Hepatic stellate cell (primary cell): ENCODE data around the gene ATXN3.
"Not testable (repeated sequence)": the region's sequence is repeated elsewhere in the genome, so short reads cannot be mapped to it uniquely, and the experiment has no call there.

Experiments
- DNase-seq: peaks from one replicate; pipeline ENCODE4 v3.0.0; 2011; ENCODE audit warnings: low spot score

The ATXN3 gene

GRCh38 chr14:92058006-92058917 lies 48.1 kb downstream of the ATXN3 start:
- no peak for DNase-seq

- no peak for DNase-seq
Measured at GRCh38 chr14:92049781-92050180, 56.6 kb downstream of the ATXN3 start.

- DNase-seq = not testable (repeated sequence)
Measured at GRCh38 chr14:92049221-92049620, 57.2 kb downstream of the ATXN3 start.

- not testable (repeated sequence) for DNase-seq
Measured at GRCh38 chr14:92045904-92046303, 60.5 kb downstream of the ATXN3 start.

GRCh38 chr14:92041766-92042165 lies 64.6 kb downstream of the ATXN3 start:
- DNase-seq = not testable (repeated sequence)

- DNase-seq = no peak
Measured at GRCh38 chr14:92041203-92041602, 65.2 kb downstream of the ATXN3 start.

- peak; percentile 43 for DNase-seq
Measured at GRCh38 chr14:92040431-92041051, 65.8 kb downstream of the ATXN3 start.

- peak; percentile 91 for DNase-seq
Measured at GRCh38 chr14:92039719-92040430, 66.5 kb downstream of the ATXN3 start, which contains the start of gene TRIP11. TRIP11 (minus strand) TSS chr14:92040059; CDS start chr14:92039685, 374 bp downstream.

- peak; percentile 62 for DNase-seq
Measured at GRCh38 chr14:92039063-92039718, 67.2 kb downstream of the ATXN3 start.

GRCh38 chr14:92037989-92038388 lies 68.4 kb downstream of the ATXN3 start:
- peak; percentile 14 for DNase-seq

- DNase-seq = no peak
Measured at GRCh38 chr14:92035890-92036289, 70.5 kb downstream of the ATXN3 start.

GRCh38 chr14:92033906-92034687 lies 72.3 kb downstream of the ATXN3 start:
- DNase-seq = no peak

GRCh38 chr14:92033433-92033832 lies 72.9 kb downstream of the ATXN3 start:
- no peak for DNase-seq

GRCh38 chr14:92026548-92027190 lies 79.7 kb downstream of the ATXN3 start:
- no peak for DNase-seq

GRCh38 chr14:92022036-92022435 lies 84.3 kb downstream of the ATXN3 start:
- DNase-seq = no peak

- no peak for DNase-seq
Measured at GRCh38 chr14:92021523-92021922, 84.9 kb downstream of the ATXN3 start.

- no peak for DNase-seq
Measured at GRCh38 chr14:92014040-92014439, 92.3 kb downstream of the ATXN3 start.

GRCh38 chr14:92012121-92012748 lies 94.1 kb downstream of the ATXN3 start:
- DNase-seq = no peak

GRCh38 chr14:92010644-92011043 lies 95.7 kb downstream of the ATXN3 start:
- DNase-seq = no peak

GRCh38 chr14:92009604-92010003 lies 96.8 kb downstream of the ATXN3 start:
- no peak for DNase-seq
